Left ventricle myocardium inferior (tissue), 1 donor: ENCODE measurements around the gene GRIK4. TPM values are rescaled to one million over a fixed set of nuclear protein-coding genes. Genes with fewer than 3 reads are reported as not detected.

ENCODE experiments used
- DNase-seq: peaks from one replicate; pipeline ENCODE4 v3.0.0-alpha.2; 2020
- H3K27ac ChIP-seq: fragments of 200-600 bp; replicated peaks from 2 replicates; pipeline ENCODE4 v1.8.0; 2021
- H3K27me3 ChIP-seq: fragments of 200-600 bp; 2 replicates; pipeline ENCODE4 v1.8.0; 2021; ENCODE audit warnings: low read depth
- H3K36me3 ChIP-seq: fragments of 200-600 bp; 2 replicates; pipeline ENCODE4 v1.8.0; 2021
- H3K4me1 ChIP-seq: fragments of 200-600 bp; 2 replicates; pipeline ENCODE4 v1.8.0; 2021
- H3K4me3 ChIP-seq: fragments of 200-600 bp; 2 replicates; pipeline ENCODE4 v1.8.0; 2021; ENCODE audit warnings: mild to moderate bottlenecking, moderate library complexity
- H3K9me3 ChIP-seq: fragments of 200-600 bp; replicated peaks from 2 replicates; pipeline ENCODE4 v1.8.0; 2021
- intact Hi-C: fragments of 100-400 bp; cut with micrococcal nuclease; formaldehyde crosslinking; loops from one replicate; pipeline ENCODE4 v1.11.0; 2022
- total RNA-seq: library from RNA; stranded (reverse); fragmentation: NEBNext Ultra II Directional; extraction: Animal tissue kit (Norgen Biotek cat#: 25700); gene quantifications from one replicate; pipeline ENCODE4 v1.2.1, GENCODE V29; 2021
- TF ChIP-seq, protein P1 (sequence below): fragments of 200-600 bp; IDR thresholded peaks from 2 replicates; pipeline ENCODE4 v1.8.0; 2021; ENCODE audit warnings: antibody characterized with exemption, mild to moderate bottlenecking, borderline replicate concordance
- donor health status: DM: no; HTN: yes; CAD: no; lungs with severe emphysema.

GRIK4 gene
- total RNA-seq, 1 donor from 2014 or later = 0.16 TPM

DNA sequence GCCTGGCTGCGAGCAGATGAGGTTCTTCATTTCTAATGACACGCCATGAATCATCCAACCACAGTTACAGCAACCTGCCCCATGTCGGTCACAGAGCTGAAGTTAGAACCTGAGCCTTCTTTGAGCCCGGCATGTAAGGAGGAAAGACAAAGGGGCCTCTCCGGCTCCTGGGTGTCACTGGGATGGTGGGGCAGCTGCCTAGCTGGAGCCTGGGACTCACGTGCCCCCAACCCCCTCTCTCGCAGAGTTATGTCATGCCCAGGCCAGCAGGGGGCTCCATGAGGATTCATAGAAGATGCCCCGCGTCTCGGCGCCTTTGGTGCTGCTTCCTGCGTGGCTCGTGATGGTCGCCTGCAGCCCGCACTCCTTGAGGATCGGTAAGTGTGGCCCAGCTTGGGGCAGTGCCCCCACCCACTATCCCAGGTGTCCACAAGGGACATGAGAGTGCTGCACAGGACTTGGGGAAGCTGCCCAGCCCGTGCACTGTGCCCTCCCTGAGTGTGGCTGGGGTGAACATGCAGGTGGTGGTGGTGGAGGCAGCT lies 148.5 kb downstream of the GRIK4 start:
- DNase-seq = no peak
- Histone ChIP-seq H3K36me3 (no peaks in the 10 kb centered on the region), H3K4me1 (no peaks in the 10 kb centered on the region), H3K4me3 (no peak overlapping the region), H3K27me3 (peaks cover 63% of the 10 kb centered on the region), H3K27ac (no peak overlapping the region), H3K9me3 (no peaks in the 10 kb centered on the region)
- intact Hi-C loops = no loop called here
- TF ChIP-seq, protein P1, sequence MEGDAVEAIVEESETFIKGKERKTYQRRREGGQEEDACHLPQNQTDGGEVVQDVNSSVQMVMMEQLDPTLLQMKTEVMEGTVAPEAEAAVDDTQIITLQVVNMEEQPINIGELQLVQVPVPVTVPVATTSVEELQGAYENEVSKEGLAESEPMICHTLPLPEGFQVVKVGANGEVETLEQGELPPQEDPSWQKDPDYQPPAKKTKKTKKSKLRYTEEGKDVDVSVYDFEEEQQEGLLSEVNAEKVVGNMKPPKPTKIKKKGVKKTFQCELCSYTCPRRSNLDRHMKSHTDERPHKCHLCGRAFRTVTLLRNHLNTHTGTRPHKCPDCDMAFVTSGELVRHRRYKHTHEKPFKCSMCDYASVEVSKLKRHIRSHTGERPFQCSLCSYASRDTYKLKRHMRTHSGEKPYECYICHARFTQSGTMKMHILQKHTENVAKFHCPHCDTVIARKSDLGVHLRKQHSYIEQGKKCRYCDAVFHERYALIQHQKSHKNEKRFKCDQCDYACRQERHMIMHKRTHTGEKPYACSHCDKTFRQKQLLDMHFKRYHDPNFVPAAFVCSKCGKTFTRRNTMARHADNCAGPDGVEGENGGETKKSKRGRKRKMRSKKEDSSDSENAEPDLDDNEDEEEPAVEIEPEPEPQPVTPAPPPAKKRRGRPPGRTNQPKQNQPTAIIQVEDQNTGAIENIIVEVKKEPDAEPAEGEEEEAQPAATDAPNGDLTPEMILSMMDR = peak; percentile 52

DNA sequence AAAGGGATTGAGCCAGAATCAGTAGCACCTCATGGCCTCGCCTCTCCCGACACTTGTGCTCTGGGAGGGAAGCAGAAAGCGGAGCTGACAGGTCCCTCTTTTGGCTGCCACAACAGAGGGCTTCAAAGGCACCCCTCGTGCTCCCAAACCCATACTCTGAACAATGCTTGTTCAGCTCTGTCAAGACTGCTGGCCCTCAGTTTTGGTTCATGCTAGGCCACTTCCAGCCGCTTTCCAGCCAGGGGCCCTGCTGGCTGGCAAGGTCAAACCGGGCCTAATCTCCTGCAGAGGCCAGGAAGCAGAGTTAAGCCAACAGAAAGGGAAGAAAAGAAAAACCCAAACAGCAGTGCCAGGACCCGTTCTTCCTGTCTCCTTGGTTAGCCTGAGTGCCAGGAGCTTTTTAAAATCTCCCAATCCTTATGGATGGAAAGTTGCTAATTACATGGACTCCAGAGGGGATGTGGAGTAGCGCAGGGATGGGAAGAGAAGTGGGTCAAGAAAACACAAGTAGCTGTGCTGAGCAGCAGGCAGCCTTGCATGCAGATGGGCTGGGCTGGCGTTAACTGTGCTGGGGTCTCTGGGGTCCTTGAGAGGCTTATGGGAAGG lies 150.6 kb downstream of the GRIK4 start:
- no peak for DNase-seq
- TF ChIP-seq, protein P1 = no peak
- H3K9me3 ChIP-seq = no peaks in the 10 kb centered on the region
- no peak overlapping the region for H3K27ac ChIP-seq
- no peaks in the 10 kb centered on the region for H3K36me3 ChIP-seq
- H3K4me1 ChIP-seq = no peaks in the 10 kb centered on the region
- intact Hi-C loops = no loop called here
- peaks cover 78% of the 10 kb centered on the region for H3K27me3 ChIP-seq
- no peak overlapping the region for H3K4me3 ChIP-seq

DNA sequence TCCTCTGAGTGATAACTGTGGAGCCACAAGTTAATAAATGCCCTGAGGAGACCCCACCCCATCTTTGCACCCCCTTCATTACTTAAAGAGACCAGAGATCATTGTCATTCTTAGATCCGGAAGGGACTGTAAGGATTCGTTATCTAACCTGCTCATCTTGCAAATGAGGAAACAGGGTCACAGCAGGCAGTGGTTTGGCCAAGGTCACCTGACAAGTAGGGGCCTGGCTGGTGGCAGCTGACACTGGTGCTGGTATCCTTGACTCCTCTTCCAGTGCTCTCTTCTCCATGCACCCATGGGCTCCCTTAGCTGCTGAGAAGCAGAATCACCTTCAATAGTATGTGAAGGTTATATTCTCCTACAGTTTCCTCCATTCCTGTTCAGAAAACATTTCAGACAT lies 151.6 kb downstream of the GRIK4 start:
- Histone ChIP-seq H3K27ac (no peak overlapping the region), H3K4me3 (no peak overlapping the region), H3K4me1 (no peaks in the 10 kb centered on the region), H3K9me3 (no peaks in the 10 kb centered on the region), H3K27me3 (peaks cover 87% of the 10 kb centered on the region), H3K36me3 (no peaks in the 10 kb centered on the region)
- TF ChIP-seq, protein P1 = no peak
- intact Hi-C loops = no loop called here
- DNase-seq = no peak

DNA sequence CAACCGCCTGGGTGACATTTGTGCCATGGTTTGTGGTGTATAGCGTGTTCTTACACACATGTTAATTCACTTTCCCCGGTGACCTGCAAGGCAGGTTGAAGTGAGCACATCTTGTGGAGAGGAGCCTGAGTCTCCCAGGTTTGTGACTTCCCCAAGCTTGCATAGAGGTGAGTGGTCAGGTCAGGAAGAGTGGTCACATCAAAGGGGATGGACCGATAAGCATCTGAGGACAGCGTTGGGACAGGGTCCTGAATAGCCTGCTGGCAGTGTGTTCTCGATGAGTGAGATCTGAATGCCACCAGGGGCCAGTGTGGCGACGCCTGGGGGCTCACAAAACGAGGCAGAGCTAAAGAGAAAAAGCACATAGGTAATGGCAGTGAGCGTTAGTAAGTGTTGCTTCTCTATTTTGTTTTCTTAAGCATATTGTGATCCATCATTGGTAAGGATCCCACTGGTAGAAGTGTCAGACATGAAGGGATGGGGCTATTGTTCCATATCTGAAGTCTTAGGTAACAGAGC lies 154.6 kb downstream of the GRIK4 start:
- no peaks in the 10 kb centered on the region for H3K36me3 ChIP-seq
- H3K27me3 ChIP-seq = peaks cover 98% of the 10 kb centered on the region
- no peaks in the 10 kb centered on the region for H3K9me3 ChIP-seq
- no peaks in the 10 kb centered on the region for H3K4me1 ChIP-seq
- DNase-seq = no peak
- intact Hi-C loops = no loop called here
- no peak overlapping the region for H3K4me3 ChIP-seq
- no peak overlapping the region for H3K27ac ChIP-seq
- TF ChIP-seq, protein P1 = no peak

DNA sequence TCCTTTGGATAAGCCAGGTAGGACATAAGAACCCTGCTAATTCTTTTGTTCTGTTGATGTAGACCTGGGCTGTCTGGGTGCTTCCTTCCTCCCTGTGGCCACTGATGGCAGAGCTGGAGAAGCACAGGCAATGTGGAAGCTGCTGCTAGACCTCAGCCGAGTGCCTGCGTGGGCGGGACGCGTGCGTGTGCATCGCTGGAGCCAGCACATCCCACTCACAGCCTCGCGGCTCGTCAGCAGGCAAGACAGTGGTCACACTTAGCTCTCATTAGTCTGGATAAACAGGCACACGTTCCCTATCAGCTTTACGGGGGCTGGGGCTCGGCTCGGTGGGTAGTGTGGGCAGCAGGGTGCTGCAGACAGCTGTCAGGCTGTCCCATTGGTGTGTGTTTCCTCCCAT lies 155.7 kb downstream of the GRIK4 start:
- DNase-seq = peak; percentile 24
- Histone ChIP-seq H3K27ac (no peak overlapping the region), H3K4me1 (no peaks in the 10 kb centered on the region), H3K4me3 (no peak overlapping the region), H3K9me3 (peaks cover 7% of the 10 kb centered on the region), H3K36me3 (no peaks in the 10 kb centered on the region), H3K27me3 (peaks cover 98% of the 10 kb centered on the region)
- TF ChIP-seq, protein P1 = no peak
- intact Hi-C loops = no loop called here
